ENCODE results near the gene PNO1. TPM values are rescaled to one million over a fixed set of nuclear protein-coding genes. Genes with fewer than 3 reads are reported as not detected.

PNO1 gene
- total RNA-seq, 2 donors from 2014 or later, result 6.0 to 9.9 TPM

DNA sequence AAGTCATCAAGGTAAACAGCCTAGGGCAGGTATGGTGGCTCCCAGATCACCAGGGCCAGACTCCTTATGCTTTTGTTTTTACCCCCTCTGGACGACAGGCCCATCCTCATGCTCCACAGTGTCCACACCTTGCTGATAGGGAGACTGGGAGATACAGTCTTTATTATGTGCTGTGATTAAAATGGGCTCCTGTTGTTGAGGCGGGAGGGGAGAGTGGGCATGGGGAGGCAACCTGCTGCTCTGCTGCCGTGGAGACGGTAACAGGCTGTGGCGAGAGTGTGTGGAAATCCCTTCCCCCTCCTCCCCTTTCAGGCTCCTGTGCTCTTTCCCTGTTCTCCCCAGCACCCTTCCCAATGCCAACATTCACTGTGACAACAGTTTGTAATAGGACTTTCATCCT lies 38.2 kb upstream of the PNO1 start:
- Histone ChIP-seq H3K27ac (no peak overlapping the region), H3K36me3 (no peaks in the 10 kb centered on the region), H3K9ac (ENCODE audit: low read depth in 2 of 2, low read length in 2 of 2) (no peak overlapping the region), H3K9me3 (no peaks in the 10 kb centered on the region), H3K4me3 (no peak overlapping the region), H3K4me1 (no peaks in the 10 kb centered on the region), H3K27me3 (no peaks in the 10 kb centered on the region)
- no peak for TF ChIP-seq CTCF (IDR thresholded peaks at IDR 0.05)
- DNase-seq, result no peak
- intact Hi-C loops (cut with DNase I), result no loop called here

- Histone ChIP-seq H3K27ac (no peak overlapping the region), H3K4me1 (no peaks in the 10 kb centered on the region), H3K9me3 (no peaks in the 10 kb centered on the region), H3K27me3 (no peaks in the 10 kb centered on the region), H3K4me3 (no peak overlapping the region), H3K36me3 (no peaks in the 10 kb centered on the region), H3K9ac (ENCODE audit: low read depth in 2 of 2, low read length in 2 of 2) (no peak overlapping the region)
- TF ChIP-seq CTCF (IDR thresholded peaks at IDR 0.05), result peak; percentile 98
- DNase-seq, result peak; percentile 89
- intact Hi-C loops (cut with DNase I), result loop anchor here (5.0 kb wide), 1 partner anchor 320 kb away; no protein-coding TSS in a partner anchor
Observed at GRCh38 chr2:68121873-68122679, 35.6 kb upstream of the PNO1 start.

DNA sequence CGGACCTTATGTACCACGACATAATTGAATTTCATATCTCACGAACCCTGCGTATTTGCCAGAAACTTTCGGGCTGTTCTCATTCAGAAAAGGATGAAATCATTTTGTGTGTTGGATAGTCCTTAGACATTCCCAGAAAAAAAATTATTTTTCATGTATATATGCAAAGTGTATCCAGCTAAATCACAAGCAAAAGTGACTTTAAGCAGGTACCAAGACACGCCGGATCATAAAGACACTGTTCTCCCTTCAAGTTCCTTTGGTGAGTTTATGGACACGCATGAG lies 35.1 kb upstream of the PNO1 start:
- Histone ChIP-seq H3K9ac (ENCODE audit: low read depth in 2 of 2, low read length in 2 of 2) (no peak overlapping the region), H3K4me3 (no peak overlapping the region), H3K9me3 (no peaks in the 10 kb centered on the region), H3K27ac (no peak overlapping the region), H3K27me3 (no peaks in the 10 kb centered on the region), H3K4me1 (no peaks in the 10 kb centered on the region), H3K36me3 (no peaks in the 10 kb centered on the region)
- intact Hi-C loops (cut with DNase I), result loop anchor here (5.0 kb wide), 1 partner anchor 320 kb away; no protein-coding TSS in a partner anchor
- no peak for DNase-seq
- peak; percentile 50 for TF ChIP-seq CTCF (IDR thresholded peaks at IDR 0.05)

GRCh38 chr2:68124321-68124720 lies 33.4 kb upstream of the PNO1 start:
- no peak for DNase-seq
- Histone ChIP-seq H3K4me1 (no peaks in the 10 kb centered on the region), H3K36me3 (no peaks in the 10 kb centered on the region), H3K4me3 (no peak overlapping the region), H3K9ac (ENCODE audit: low read depth in 2 of 2, low read length in 2 of 2) (no peak overlapping the region), H3K27me3 (no peaks in the 10 kb centered on the region), H3K9me3 (no peaks in the 10 kb centered on the region), H3K27ac (no peak overlapping the region)
- intact Hi-C loops (cut with DNase I), result loop anchor here (5.0 kb wide), 1 partner anchor 318 kb away; no protein-coding TSS in a partner anchor
- no peak for TF ChIP-seq CTCF (IDR thresholded peaks at IDR 0.05)

- no peak for TF ChIP-seq CTCF (IDR thresholded peaks at IDR 0.05)
- no peak for DNase-seq
- Histone ChIP-seq H3K27me3 (no peaks in the 10 kb centered on the region), H3K9me3 (no peaks in the 10 kb centered on the region), H3K9ac (ENCODE audit: low read depth in 2 of 2, low read length in 2 of 2) (no peak overlapping the region), H3K27ac (no peak overlapping the region), H3K4me1 (no peaks in the 10 kb centered on the region), H3K36me3 (no peaks in the 10 kb centered on the region), H3K4me3 (no peak overlapping the region)
- intact Hi-C loops (cut with DNase I), result no loop called here
Observed at GRCh38 chr2:68125821-68126220, 31.9 kb upstream of the PNO1 start.
